GM13977 (cell line): ENCODE results near the gene RAB15.

Experiments used
- DNase-seq: peaks from one replicate; pipeline ENCODE4 v3.0.0; 2012; ENCODE audit warnings: low spot score
- in situ Hi-C: fragments of 300-500 bp; cut with MboI; formaldehyde crosslinking; loops from one replicate; pipeline ENCODE4 v1.12.0; 2022; ENCODE audit warnings: low sequenced_read_pairs, low pct_unique_long_range_greater_than_20kb, mixed read lengths, inconsistent platforms; ENCODE audit not compliant: unreplicated experiment
- TF ChIP-seq, protein P1 (sequence below): IDR thresholded peaks from 2 replicates; pipeline ENCODE4 v1.5.1; 2012; ENCODE audit warnings: mild to moderate bottlenecking, control low read depth; ENCODE audit not compliant: insufficient read depth; ENCODE audit errors: extremely low read depth, missing control alignments

The RAB15 gene

GRCh38 chr14:64970041-64970440 lies 2.1 kb downstream of the RAB15 start:
- in situ Hi-C loops: no loop called here
- DNase-seq: no peak
- TF ChIP-seq, protein P1, sequence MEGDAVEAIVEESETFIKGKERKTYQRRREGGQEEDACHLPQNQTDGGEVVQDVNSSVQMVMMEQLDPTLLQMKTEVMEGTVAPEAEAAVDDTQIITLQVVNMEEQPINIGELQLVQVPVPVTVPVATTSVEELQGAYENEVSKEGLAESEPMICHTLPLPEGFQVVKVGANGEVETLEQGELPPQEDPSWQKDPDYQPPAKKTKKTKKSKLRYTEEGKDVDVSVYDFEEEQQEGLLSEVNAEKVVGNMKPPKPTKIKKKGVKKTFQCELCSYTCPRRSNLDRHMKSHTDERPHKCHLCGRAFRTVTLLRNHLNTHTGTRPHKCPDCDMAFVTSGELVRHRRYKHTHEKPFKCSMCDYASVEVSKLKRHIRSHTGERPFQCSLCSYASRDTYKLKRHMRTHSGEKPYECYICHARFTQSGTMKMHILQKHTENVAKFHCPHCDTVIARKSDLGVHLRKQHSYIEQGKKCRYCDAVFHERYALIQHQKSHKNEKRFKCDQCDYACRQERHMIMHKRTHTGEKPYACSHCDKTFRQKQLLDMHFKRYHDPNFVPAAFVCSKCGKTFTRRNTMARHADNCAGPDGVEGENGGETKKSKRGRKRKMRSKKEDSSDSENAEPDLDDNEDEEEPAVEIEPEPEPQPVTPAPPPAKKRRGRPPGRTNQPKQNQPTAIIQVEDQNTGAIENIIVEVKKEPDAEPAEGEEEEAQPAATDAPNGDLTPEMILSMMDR: no peak

DNA sequence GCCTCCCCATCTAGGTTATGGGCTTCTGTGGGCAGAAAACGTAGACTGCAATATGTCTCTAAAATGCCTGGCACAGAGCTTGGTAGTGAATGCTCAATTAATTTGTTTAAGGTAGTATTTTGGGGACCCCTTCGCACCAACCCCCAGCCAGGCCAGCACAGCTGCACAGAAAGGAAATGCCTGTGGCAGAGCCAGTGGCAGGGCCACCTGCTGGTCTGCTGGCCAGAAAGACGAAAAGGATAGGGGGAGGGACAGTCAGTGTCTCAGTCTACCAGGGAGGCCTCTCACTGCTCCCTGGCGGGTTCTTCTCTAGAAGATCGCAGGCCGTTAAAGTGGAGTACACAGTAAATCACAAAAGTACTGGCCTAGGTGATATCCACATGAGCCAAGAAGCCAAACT lies 3.5 kb downstream of the RAB15 start:
- TF ChIP-seq, protein P1: no peak
- in situ Hi-C loops: no loop called here
- no peak for DNase-seq

- no peak for DNase-seq
- in situ Hi-C loops: no loop called here
- TF ChIP-seq, protein P1: no peak
Observed at GRCh38 chr14:64968167-64968566, 4.0 kb downstream of the RAB15 start.

DNA sequence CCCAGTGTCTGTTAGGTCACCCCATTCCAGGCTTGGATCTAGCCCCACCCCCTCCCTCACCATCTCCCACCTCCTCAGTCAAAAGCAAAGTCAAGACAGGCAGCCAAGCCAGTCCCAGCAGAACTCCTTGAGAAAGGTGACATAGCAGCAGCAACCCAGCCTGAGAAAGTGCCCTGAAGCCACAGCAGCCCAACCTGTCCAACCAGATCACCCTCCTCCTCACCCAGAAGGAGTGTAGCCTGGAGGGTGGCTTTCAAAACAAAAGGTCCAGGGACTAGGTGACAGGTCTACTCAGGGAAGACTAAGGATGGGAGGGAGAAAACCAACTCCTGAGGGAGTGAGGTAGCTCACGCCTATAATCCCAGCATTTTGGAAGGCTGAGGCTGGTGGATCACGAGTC lies 5.2 kb downstream of the RAB15 start:
- TF ChIP-seq, protein P1: no peak
- in situ Hi-C loops: no loop called here
- no peak for DNase-seq

DNA sequence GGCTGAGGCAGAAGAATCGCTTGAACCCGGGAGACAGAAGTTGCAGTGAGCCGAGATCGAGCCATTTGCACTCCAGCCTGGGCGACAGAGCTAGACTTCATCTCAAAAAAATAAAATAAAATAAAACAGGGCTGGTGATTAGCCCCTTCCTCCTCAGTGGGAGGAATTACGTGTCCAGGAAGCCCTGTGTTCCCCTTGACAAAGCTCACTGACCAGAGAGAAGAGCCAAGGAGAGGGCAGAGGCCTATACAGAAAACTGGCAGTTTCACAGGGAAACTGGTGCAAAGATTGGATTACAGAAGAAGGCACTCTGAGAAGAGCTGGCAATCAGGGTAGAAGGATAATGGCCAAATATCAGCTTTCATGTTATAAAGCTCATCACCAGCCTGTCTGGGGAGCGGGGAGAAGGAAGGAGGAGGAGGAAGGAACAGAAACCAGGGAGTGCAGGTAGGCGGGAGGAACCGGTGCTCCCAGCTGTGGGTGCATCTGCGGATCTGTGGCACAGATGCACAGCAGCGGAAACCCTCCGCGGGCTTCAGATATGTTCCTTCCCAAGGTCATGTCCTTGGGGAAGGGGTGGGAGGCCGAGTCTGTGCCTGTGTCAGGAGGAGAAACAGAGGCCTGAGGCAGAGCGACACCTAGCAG lies 6.7 kb downstream of the RAB15 start:
- in situ Hi-C loops: no loop called here
- DNase-seq: no peak
- TF ChIP-seq, protein P1: no peak

GRCh38 chr14:64963611-64964010 lies 8.5 kb downstream of the RAB15 start:
- no peak for DNase-seq
- in situ Hi-C loops: no loop called here
- TF ChIP-seq, protein P1: peak; percentile 24
